Breast epithelium (tissue), 3 donors: ENCODE measurements around the gene CXCR6.

ENCODE experiments used
- POLR2A ChIP-seq: fragments of 450-650 bp; IDR thresholded peaks from one replicate; pipeline ENCODE4 v1.6.1; 2016; ENCODE audit warnings: antibody characterized with exemption, mild to moderate bottlenecking, moderate library complexity
- POLR2AphosphoS5 ChIP-seq, 3 donors: sonication (generic); formaldehyde crosslinking; IDR thresholded peaks; one replicate each; pipeline ENCODE4 v1.6.1; 2017; ENCODE audit warnings: antibody characterized with exemption in 3 of 3
- TF ChIP-seq, protein P1 (sequence below), 3 donors: fragments of 450-650 bp; IDR thresholded peaks; one replicate each; pipeline ENCODE4 v1.5.1; 2016 to 2017; ENCODE audit warnings: antibody characterized with exemption in 3 of 3, mild to moderate bottlenecking in 3 of 3, moderate library complexity in 3 of 3

GRCh38 chr3:45954306-45954705, 11.0 kb downstream of the CXCR6 start:
- TF ChIP-seq, protein P1, sequence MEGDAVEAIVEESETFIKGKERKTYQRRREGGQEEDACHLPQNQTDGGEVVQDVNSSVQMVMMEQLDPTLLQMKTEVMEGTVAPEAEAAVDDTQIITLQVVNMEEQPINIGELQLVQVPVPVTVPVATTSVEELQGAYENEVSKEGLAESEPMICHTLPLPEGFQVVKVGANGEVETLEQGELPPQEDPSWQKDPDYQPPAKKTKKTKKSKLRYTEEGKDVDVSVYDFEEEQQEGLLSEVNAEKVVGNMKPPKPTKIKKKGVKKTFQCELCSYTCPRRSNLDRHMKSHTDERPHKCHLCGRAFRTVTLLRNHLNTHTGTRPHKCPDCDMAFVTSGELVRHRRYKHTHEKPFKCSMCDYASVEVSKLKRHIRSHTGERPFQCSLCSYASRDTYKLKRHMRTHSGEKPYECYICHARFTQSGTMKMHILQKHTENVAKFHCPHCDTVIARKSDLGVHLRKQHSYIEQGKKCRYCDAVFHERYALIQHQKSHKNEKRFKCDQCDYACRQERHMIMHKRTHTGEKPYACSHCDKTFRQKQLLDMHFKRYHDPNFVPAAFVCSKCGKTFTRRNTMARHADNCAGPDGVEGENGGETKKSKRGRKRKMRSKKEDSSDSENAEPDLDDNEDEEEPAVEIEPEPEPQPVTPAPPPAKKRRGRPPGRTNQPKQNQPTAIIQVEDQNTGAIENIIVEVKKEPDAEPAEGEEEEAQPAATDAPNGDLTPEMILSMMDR (IDR thresholded peaks at IDR 0.05) = no peak
- TF ChIP-seq POLR2A (no peak), POLR2AphosphoS5 (IDR thresholded peaks at IDR 0.05) (no peak)
